ENCODE data around the gene LRRC42. TPM values are rescaled to one million over a fixed set of nuclear protein-coding genes. Genes with fewer than 3 reads are reported as not detected.

Gene LRRC42
- total RNA-seq, 1 donor from 2014 or later, result 69.1 TPM

DNA sequence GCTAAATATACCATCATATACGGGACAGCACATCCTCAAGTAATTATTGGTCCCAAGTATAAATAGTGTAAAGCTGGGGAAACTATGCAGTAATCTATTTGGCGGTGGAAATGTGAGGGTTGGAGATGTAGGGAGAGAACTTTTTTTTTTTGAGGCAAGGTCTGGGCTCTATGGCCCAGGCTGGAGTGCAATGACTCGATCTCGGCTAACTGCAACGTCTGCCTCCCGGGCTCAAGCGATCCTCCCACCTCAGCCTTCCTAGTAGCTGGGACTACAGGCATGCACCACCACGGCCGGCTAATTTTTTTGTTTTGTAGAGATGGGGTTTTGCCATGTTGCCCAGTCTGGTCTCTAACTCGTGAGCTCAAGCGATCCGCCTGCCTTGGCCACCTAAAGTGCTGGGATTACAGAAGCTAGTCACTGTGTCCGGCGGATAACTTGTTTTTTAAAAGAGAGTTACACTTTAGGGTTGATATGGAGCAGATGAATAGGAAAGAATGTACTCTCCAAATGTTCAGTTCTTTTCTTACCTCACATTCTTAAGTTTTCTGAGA lies 2.6 kb upstream of the LRRC42 start:
- Mint-ChIP-seq H3K27ac (no peak overlapping the region), H3K9me3 (no peaks in the 10 kb centered on the region), H3K36me3 (peaks cover 19% of the 10 kb centered on the region), H3K27me3 (ENCODE audit: insufficient read depth, low read depth) (no peaks in the 10 kb centered on the region), H3K4me1 (peaks cover 42% of the 10 kb centered on the region), H3K4me3 (peak overlapping the region; percentile 94)
- Histone ChIP-seq H2AFZ (replicated peaks) (no peak overlapping the region), H3K27me3 (no peaks in the 10 kb centered on the region), H3K36me3 (peaks cover 7% of the 10 kb centered on the region), H3K27ac (no peak overlapping the region), H3F3A (ENCODE audit: low read depth) (peaks cover 20% of the 10 kb centered on the region), H3K4me2 (peak overlapping the region; percentile 84), H3K9me3 (ENCODE audit: low read depth) (no peaks in the 10 kb centered on the region), H3K79me2 (ENCODE audit: low read depth) (peaks cover 61% of the 10 kb centered on the region), H4K20me1 (ENCODE audit: low read depth) (peaks cover 9% of the 10 kb centered on the region), H3K4me3 (no peak overlapping the region), H3K9ac (no peak overlapping the region), H3K4me1 (peaks cover 22% of the 10 kb centered on the region)
- no peak for TF ChIP-seq CTCF (IDR thresholded peaks at IDR 0.05)
- TF ChIP-seq EZH2 (IDR thresholded peaks at IDR 0.05), result no peak
- no peak for TF ChIP-seq EZH2phosphoT487 (IDR thresholded peaks at IDR 0.05)
- no peak for DNase-seq (ENCODE audit: low spot score)

- no peak overlapping the region for H3K9ac ChIP-seq
- peak overlapping the region; percentile 78 for H3K4me3 ChIP-seq
- Mint-ChIP-seq H3K27me3 (ENCODE audit: insufficient read depth, low read depth) (no peaks in the 10 kb centered on the region), H3K4me1 (peaks cover 52% of the 10 kb centered on the region), H3K36me3 (peaks cover 14% of the 10 kb centered on the region), H3K9me3 (no peaks in the 10 kb centered on the region), H3K4me3 (peak overlapping the region; percentile 94), H3K27ac (peak overlapping the region; percentile 72)
- no peak for DNase-seq (ENCODE audit: low spot score)
- H3K27ac ChIP-seq, result no peak overlapping the region
- peaks cover 28% of the 10 kb centered on the region for H3K4me1 ChIP-seq
- H2AFZ ChIP-seq (replicated peaks), result peak overlapping the region; percentile 80
- H3K79me2 ChIP-seq (ENCODE audit: low read depth), result peaks cover 71% of the 10 kb centered on the region
- H3K9me3 ChIP-seq (ENCODE audit: low read depth), result no peaks in the 10 kb centered on the region
- TF ChIP-seq EZH2 (IDR thresholded peaks at IDR 0.05) (no peak), EZH2phosphoT487 (IDR thresholded peaks at IDR 0.05) (no peak), CTCF (IDR thresholded peaks at IDR 0.05) (no peak)
- H3K36me3 ChIP-seq, result peaks cover 6% of the 10 kb centered on the region
- no peaks in the 10 kb centered on the region for H3K27me3 ChIP-seq
- H3F3A ChIP-seq (ENCODE audit: low read depth), result peaks cover 21% of the 10 kb centered on the region
- H4K20me1 ChIP-seq (ENCODE audit: low read depth), result peaks cover 20% of the 10 kb centered on the region
- H3K4me2 ChIP-seq, result peak overlapping the region; percentile 84
Measured at GRCh38 chr1:53944469-53945182, 1.5 kb upstream of the LRRC42 start.

GRCh38 chr1:53945183-53945432 lies 1.0 kb upstream of the LRRC42 start:
- peaks cover 30% of the 10 kb centered on the region for H3K4me1 ChIP-seq
- Mint-ChIP-seq H3K4me1 (peaks cover 56% of the 10 kb centered on the region), H3K27ac (peak overlapping the region; percentile 72), H3K36me3 (peaks cover 13% of the 10 kb centered on the region), H3K27me3 (ENCODE audit: insufficient read depth, low read depth) (no peaks in the 10 kb centered on the region), H3K4me3 (peak overlapping the region; percentile 94), H3K9me3 (no peaks in the 10 kb centered on the region)
- TF ChIP-seq EZH2 (IDR thresholded peaks at IDR 0.05) (no peak), EZH2phosphoT487 (IDR thresholded peaks at IDR 0.05) (no peak), CTCF (IDR thresholded peaks at IDR 0.05) (no peak)
- no peak overlapping the region for H3K27ac ChIP-seq
- H4K20me1 ChIP-seq (ENCODE audit: low read depth), result peaks cover 25% of the 10 kb centered on the region
- peaks cover 76% of the 10 kb centered on the region for H3K79me2 ChIP-seq (ENCODE audit: low read depth)
- peak overlapping the region; percentile 84 for H3K4me2 ChIP-seq
- DNase-seq (ENCODE audit: low spot score), result no peak
- peak overlapping the region; percentile 80 for H2AFZ ChIP-seq (replicated peaks)
- no peaks in the 10 kb centered on the region for H3K27me3 ChIP-seq
- peaks cover 21% of the 10 kb centered on the region for H3F3A ChIP-seq (ENCODE audit: low read depth)
- peaks cover 1% of the 10 kb centered on the region for H3K36me3 ChIP-seq
- H3K9ac ChIP-seq, result peak overlapping the region; percentile 39
- H3K9me3 ChIP-seq (ENCODE audit: low read depth), result no peaks in the 10 kb centered on the region
- peak overlapping the region; percentile 78 for H3K4me3 ChIP-seq
